ENCODE data around the gene CXorf38. TPM values are rescaled to one million over a fixed set of nuclear protein-coding genes. Genes with fewer than 3 reads are reported as not detected.

CXorf38 gene, protein sequence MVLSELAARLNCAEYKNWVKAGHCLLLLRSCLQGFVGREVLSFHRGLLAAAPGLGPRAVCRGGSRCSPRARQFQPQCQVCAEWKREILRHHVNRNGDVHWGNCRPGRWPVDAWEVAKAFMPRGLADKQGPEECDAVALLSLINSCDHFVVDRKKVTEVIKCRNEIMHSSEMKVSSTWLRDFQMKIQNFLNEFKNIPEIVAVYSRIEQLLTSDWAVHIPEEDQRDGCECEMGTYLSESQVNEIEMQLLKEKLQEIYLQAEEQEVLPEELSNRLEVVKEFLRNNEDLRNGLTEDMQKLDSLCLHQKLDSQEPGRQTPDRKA
- total RNA-seq (2014; rRNA removed; shearing (Covaris generic)): 27.6 and 33.0 TPM in 2 replicates

DNA sequence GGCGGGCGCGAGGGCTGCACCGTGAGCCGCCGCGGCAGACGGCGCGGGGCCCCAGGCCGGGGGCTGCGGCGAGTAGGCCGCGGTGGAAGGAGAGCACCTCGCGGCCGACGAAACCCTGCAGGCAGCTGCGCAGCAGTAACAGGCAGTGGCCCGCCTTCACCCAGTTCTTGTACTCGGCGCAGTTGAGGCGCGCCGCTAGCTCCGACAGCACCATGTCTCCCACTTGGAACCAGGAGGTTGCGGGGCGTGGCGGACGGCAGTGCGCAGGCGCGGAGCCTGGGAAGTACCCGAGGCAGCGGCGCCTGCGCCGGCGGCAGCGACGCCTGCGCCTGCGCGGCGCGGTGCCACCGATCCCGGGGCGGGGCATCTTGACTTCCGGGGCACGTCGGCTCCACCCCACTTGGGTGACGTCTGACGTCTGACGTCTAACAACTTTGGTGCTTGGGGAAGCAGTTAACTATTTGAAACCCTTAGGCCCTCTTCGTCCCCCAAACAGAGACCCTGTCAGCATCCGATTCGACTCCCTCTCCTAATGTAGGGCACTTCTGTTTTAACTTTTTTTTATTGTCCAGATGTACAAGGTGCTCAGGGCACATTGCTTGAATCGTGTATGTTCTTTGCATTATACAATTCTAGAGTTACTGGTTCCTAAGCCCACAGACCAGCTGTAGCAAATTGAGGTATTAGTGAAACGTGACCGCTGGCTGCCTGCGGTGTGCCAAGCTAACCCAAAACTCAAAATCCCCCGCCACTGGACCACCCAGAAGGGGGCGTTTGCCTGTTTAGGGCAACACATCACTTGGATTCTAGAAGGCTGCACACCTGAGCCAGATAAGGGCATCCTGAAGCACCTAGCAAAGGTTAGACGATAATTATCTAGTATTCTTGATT lies at the start of gene CXorf38:
Gene CXorf38 (minus strand): TSS at position 255 of the 891 bp plus-strand sequence. CDS start 41 bp downstream, at position 214.

DNA sequence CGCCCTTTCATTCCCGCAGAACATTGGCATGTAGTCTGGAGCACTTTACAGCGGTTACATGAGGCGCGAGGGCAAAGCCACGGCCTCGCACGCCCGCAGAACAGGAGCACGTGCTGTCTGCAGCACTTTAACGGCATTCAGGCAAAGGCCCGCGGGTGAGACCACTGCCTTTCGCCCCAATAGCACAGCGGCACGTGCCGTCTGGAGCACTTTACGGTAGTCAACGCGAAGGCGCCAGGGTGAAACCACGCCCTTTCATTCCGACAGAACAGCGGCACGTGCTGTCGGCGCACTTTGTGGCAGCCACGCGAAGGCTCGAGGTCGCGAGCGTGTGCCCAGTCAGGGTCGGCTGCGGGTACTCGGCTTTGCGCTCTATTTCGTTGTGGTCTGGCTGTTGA lies 24.2 kb downstream of the CXorf38 start, which contains the start of gene MPC1L:
Gene MPC1L (plus strand): TSS at position 290 of the 398 bp plus-strand sequence. CDS start 138 bp downstream, outside the sequence.

DNA sequence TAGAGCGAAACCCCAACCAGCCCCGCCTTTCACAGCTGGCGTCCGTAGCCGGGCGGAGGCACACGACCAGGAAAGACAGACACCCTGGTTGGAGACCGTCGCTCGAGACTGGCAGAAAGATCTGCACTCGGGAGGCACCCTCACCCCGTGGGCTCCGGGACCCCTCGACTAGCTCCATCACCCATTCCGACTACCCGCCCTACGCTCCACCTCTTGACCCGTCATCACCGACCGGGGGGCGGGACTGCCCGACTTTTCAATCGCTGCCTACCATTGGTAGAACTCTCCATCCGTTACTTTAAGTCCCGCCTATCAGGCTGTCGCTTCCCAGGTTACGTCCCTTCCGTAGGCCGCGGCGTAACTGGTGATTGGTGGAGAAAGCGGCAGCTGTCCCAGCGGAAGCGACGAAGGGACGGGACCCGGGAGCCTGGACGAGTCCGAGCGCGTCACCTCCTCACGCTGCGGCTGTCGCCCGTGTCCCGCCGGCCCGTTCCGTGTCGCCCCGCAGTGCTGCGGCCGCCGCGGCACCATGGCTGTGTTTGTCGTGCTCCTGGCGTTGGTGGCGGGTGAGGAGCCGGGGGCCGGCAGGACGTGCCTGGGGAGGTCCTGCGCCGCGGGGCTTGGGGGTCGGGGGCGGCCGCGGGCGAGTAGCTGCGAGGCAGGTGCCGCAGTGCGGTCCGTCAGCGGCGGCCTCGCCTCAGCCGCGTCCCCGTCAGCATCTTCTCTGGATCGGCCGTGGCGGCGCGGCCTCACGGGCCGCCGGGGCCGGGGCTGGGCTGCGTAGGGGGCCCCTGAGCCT lies 66.6 kb downstream of the CXorf38 start, which contains the start of gene ATP6AP2:
Gene ATP6AP2 (plus strand): TSS at position 434 of the 799 bp plus-strand sequence. CDS start 96 bp downstream, at position 530.

Other genes with a start within 250 kb of the CXorf38 start
- gene ATP6AP2, start 66.6 kb downstream of the CXorf38 start, total RNA-seq (2014; rRNA removed; shearing (Covaris generic)): 38.2 and 47.0 TPM in 2 replicates
- gene MPC1L, start 24.1 kb downstream of the CXorf38 start, total RNA-seq (2014; rRNA removed; shearing (Covaris generic)): not detected in 2 replicates
- gene MED14, start 88.0 kb upstream of the CXorf38 start, total RNA-seq (2014; rRNA removed; shearing (Covaris generic)): 24.0 and 30.3 TPM in 2 replicates